ENCODE measurements around the gene RBMS1. TPM values are rescaled to one million over a fixed set of nuclear protein-coding genes. Genes with fewer than 3 reads are reported as not detected.

The RBMS1 gene
- total and polyA plus RNA-seq, 2 of the 4 experiments (the other 2 are of a cell fraction), result 43.5 to 64.9 TPM

GRCh38 chr2:160351956-160352355, 141.7 kb downstream of the RBMS1 start:
- peaks cover 16% of the 10 kb centered on the region for H3K9me1 ChIP-seq (ENCODE audit: insufficient read depth, low read length)
- ChIA-PET CTCF (interaction anchor here (0.6 to 1.1 kb wide), 2 partner anchors 13 to 168 kb away, joined by 3 to 4 read pairs; no protein-coding TSS in a partner anchor), POLR2A (ENCODE audit: unreplicated experiment) (interaction anchor here (0.6 kb wide), 1 partner anchor 63 kb away, joined by 6 read pairs; no protein-coding TSS in a partner anchor)
- DNase-seq (peak; percentile 78), ATAC-seq (ENCODE audit: low read depth) (peak; percentile 58)
- H3K4me1 ChIP-seq (ENCODE audit: control insufficient read depth, insufficient read depth, low read length), result peaks cover 25% of the 10 kb centered on the region
- no peak overlapping the region for H3K4me3 ChIP-seq (ENCODE audit: insufficient read depth, low read depth, low read length)
- peak overlapping the region; percentile 58; the same call in 1 of the 2 replicates for H3K27ac ChIP-seq (ENCODE audit: insufficient read depth, low read length)
- H2BK120ac ChIP-seq (ENCODE audit: low read depth, low read length), result no peak overlapping the region
- BruUV-seq (replicated peaks), result no TSS peak
- peaks cover 34 to 82% of the 10 kb centered on the region in 2 experiments for H3K79me1 ChIP-seq (ENCODE audit: low read depth in 1 of 2, low read length in 2 of 2)
- H3K18ac ChIP-seq (ENCODE audit: low read depth, low read length), result no peak overlapping the region
- H3K36me3 ChIP-seq (ENCODE audit: control insufficient read depth, insufficient read depth, low read length), result peaks cover 11% of the 10 kb centered on the region
- H3K14ac ChIP-seq (replicated peaks; ENCODE audit: low read depth, low read length), result no peak overlapping the region
- intact Hi-C loops (cut with micrococcal nuclease) (no loop called here), dilution Hi-C loops (cut with HindIII; ENCODE audit: low sequenced_read_pairs, unreplicated experiment) (no loop called here), in situ Hi-C loops (cut with MboI; ENCODE audit: low sequenced_read_pairs) (no loop called here)
- no peak overlapping the region for H2AK5ac ChIP-seq (ENCODE audit: low read depth, low read length)
- no peak overlapping the region for H3K4ac ChIP-seq (ENCODE audit: low read depth, low read length)
- H2BK20ac ChIP-seq (ENCODE audit: low read depth, low read length), result no peak overlapping the region
- peaks cover 68% of the 10 kb centered on the region for H4K20me1 ChIP-seq (ENCODE audit: insufficient read depth, low read length)
- no peak overlapping the region for H3K9ac ChIP-seq (ENCODE audit: low read depth, low read length)
- peak overlapping the region; percentile 54 for H2BK5ac ChIP-seq (ENCODE audit: low read depth, low read length, poor library complexity, severe bottlenecking)
- no peak overlapping the region for H2AK9ac ChIP-seq (replicated peaks; ENCODE audit: low read depth, low read length, poor library complexity)
- no peak overlapping the region for H2AFZ ChIP-seq (replicated peaks; ENCODE audit: low read length, poor library complexity)
- no peak overlapping the region for H4K91ac ChIP-seq (ENCODE audit: insufficient read depth, low read depth, low read length)
- H3K23ac ChIP-seq (ENCODE audit: low read depth, low read length), result no peak overlapping the region
- H4K5ac ChIP-seq (ENCODE audit: low read depth, low read length), result no peak overlapping the region
- TF ChIP-seq RCOR1 (IDR thresholded peaks at IDR 0.05; ENCODE audit: insufficient replicate concordance, low read length) (no peak), MAZ (IDR thresholded peaks at IDR 0.05; ENCODE audit: borderline replicate concordance, low read depth, low read length) (no peak), CEBPB (IDR thresholded peaks at IDR 0.05; ENCODE audit: low read depth, low read length) (peak; percentile 44; the same call in 1 of the 2 replicates), CHD1 (IDR thresholded peaks at IDR 0.05; ENCODE audit: low read depth, low read length) (no peak), SMC3 (IDR thresholded peaks at IDR 0.05; ENCODE audit: low read depth, low read length) (no peak), NFE2L2 (IDR thresholded peaks at IDR 0.05; ENCODE audit: low read depth, low read length) (no peak), POLR2A (IDR thresholded peaks at IDR 0.05; ENCODE audit: low read depth, low read length) (no peak), BHLHE40 (IDR thresholded peaks at IDR 0.05; ENCODE audit: low read depth, low read length) (no peak)
- TF ChIP-seq, protein P1, sequence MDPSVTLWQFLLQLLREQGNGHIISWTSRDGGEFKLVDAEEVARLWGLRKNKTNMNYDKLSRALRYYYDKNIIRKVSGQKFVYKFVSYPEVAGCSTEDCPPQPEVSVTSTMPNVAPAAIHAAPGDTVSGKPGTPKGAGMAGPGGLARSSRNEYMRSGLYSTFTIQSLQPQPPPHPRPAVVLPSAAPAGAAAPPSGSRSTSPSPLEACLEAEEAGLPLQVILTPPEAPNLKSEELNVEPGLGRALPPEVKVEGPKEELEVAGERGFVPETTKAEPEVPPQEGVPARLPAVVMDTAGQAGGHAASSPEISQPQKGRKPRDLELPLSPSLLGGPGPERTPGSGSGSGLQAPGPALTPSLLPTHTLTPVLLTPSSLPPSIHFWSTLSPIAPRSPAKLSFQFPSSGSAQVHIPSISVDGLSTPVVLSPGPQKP (IDR thresholded peaks at IDR 0.05; ENCODE audit: borderline replicate concordance, low read depth, low read length), result no peak
- no peaks in the 10 kb centered on the region for H3K9me3 ChIP-seq (ENCODE audit: control insufficient read depth, insufficient read depth, low read length)
- WGBS, 2 experiments (ENCODE audit: extremely low coverage in 2 of 2, insufficient read length in 1 of 2), result no CpG with 5 or more reads among the region's 4 CpGs
- no peak overlapping the region for H4K8ac ChIP-seq (ENCODE audit: low read depth in 2 of 2, low read length in 2 of 2)
- no peak overlapping the region for H3K56ac ChIP-seq (ENCODE audit: extremely low read depth, insufficient read depth, low read length)
- no peak overlapping the region for H2BK15ac ChIP-seq (ENCODE audit: low read depth, low read length)
- peak overlapping the region; percentile 61; the same call in 1 of the 2 replicates for H3K4me2 ChIP-seq (ENCODE audit: low read depth, low read length)
- H3K27me3 ChIP-seq (ENCODE audit: control insufficient read depth, insufficient read depth, low read length), result no peaks in the 10 kb centered on the region

Measured in IMR-90 (cell line).